ENCODE measurements around the gene KLHL20.
A peak's percentile ranks its signal among the peaks of the same experiment; 100 is the strongest.
"Not testable (repeated sequence)": the region's sequence is repeated elsewhere in the genome, so short reads cannot be mapped to it uniquely, and the experiment has no call there.

KLHL20 gene

DNA sequence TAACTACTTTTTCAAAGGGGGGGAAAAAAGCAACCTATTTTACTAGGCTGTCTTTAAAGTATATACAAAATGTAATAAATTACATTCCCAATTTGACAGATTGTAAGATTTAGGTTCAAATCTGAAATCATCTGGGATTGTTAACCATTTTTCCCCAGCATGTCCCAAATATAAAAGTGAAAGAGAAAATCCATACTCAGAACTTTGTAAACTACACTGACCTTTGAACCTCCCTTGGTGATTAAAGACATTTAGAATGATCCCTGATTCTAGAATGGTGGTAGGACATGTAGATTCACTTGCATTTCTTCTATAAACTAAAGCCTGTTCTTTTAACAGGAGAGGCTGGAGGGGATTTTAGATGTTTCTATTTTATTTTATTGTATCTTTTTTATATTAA lies 39.0 kb downstream of the KLHL20 start:
- DNase-seq, result no peak

GRCh38 chr1:173757666-173758065 lies 42.9 kb downstream of the KLHL20 start:
- no peak for DNase-seq

- DNase-seq, result no peak
Observed at GRCh38 chr1:173758110-173758509, 43.3 kb downstream of the KLHL20 start.

- DNase-seq, result no peak
Observed at GRCh38 chr1:173758980-173759379, 44.2 kb downstream of the KLHL20 start.

- DNase-seq, result not testable (repeated sequence)
Observed at GRCh38 chr1:173764331-173764730, 49.5 kb downstream of the KLHL20 start.

- no peak for DNase-seq
Observed at GRCh38 chr1:173768206-173768605, 53.4 kb downstream of the KLHL20 start.

DNA sequence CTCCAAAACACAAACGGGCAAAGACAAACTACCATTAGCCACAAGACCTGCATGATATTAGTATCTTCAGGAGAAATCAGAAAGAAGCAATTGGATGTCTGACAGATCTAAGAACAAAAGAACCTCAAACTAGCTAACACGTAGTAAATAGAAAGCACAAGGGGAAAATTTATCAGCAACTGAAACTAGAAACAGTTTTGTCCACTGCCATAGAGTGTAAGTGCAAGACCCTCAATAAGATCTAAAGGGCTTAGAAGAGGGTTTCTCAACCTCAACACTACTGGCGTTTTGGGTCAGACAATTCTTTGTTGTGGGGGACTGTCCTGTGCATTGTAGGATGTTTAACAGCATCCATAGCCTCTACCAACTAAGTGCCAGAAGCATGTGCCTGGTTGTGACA lies 54.0 kb downstream of the KLHL20 start:
- no peak for DNase-seq

- DNase-seq, result not testable (repeated sequence)
Observed at GRCh38 chr1:173770330-173770729, 55.5 kb downstream of the KLHL20 start.

DNA sequence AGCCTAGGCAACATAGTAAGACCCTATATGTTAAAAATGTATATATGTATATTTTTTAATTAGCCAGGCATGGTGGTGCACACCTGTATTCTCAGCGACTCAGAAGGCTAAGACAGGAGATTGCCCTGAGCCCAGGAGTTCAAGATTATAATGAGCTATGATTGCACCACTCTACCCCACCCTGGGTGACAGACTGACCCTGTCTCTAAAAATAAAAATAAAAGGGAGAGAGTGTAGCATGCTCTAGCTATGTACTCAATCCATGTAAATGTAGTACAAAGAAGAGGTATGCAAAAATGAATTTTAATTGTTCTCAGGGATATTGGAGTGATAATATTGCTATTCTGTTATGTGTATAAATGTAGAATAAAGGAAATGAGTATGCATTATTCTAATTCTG lies 56.8 kb downstream of the KLHL20 start:
- no peak for DNase-seq

DNA sequence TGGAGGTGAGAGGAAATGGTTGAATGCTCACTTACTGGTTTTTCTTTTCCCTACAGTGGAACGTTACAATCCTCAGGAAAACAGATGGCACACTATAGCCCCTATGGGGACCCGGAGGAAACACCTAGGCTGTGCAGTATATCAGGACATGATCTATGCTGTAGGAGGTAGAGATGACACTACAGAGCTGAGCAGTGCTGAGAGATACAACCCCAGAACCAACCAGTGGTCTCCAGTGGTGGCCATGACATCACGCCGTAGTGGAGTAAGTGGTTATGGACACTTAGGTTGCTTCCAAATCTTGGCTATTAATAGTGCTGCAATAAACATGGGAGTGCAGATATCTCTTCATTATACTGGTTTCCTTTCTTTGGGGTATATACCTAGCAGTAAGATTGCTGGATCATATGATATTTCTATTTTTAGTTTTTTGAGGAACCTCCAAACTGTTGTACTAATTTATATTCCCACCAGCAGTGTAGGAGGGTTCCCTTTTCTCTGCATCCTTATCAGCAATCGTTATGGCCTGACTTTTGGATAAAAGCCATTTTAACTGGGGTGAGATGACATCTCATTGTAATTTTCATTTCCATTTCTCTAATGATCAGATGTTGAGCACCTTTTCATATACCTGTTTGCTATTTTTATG lies 60.9 kb downstream of the KLHL20 start:
- no peak for DNase-seq

DNA sequence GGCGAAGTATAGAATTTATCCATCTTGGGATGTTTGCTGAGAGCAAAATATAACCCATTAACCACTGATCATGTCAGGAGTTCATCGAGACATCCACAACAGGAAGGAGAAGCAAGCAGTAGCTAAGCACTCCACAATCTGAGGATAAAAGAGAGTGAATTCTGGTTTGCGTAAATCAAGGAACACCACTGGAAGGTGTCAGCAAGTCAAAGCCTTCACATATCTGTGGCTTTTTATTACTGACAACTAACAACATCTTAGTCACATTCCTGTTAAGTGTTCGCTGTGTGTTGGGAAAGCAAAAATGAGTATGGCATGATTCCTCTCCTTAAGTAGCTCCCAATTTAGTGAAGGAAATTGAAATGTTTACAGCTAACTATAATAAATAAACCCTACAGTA lies 65.2 kb downstream of the KLHL20 start:
- DNase-seq, result no peak

DNA sequence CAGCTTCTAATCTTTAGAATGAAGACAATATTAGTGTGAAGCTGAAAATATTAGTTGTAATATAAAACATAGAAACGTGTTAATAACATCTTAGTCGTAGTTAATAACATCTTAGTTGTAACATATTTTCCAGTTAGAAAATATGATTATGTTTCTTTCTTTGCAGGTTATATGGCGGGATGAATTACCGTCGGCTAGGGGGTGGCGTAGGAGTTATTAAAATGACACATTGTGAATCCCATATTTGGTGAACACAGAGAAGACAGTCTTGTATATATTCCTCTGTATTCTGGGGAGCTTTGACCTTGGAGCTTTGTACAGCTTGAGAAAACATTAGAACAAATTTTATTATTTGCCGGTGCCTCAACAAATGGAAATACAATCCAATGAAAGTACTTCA lies 70.2 kb downstream of the KLHL20 start:
- DNase-seq, result no peak

GRCh38 chr1:173789841-173790240 lies 75.1 kb downstream of the KLHL20 start:
- no peak for DNase-seq

- DNase-seq, result no peak
Observed at GRCh38 chr1:173798078-173798477, 83.3 kb downstream of the KLHL20 start.

GRCh38 chr1:173799995-173800394 lies 85.2 kb downstream of the KLHL20 start:
- DNase-seq, result not testable (repeated sequence)

- no peak for DNase-seq
Observed at GRCh38 chr1:173802961-173803360, 88.2 kb downstream of the KLHL20 start.

DNA sequence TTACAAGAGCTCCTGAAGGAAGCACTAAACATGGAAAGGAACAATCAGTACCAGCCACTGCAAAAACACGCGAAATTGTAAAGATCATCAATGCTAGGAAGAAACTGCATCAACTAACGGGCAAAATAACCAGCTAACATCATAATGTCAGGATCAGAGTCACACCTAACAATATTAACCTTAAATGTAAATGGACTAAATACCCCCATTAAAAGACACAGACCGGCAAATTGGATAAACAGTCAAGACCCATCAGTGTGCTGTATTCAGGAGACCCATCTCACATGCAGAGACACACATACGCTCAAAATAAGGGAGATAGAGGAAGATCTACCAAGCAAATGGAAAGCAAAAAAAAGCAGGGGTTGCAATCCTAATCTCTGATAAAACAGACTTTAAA lies 98.9 kb downstream of the KLHL20 start:
- not testable (repeated sequence) for DNase-seq

DNA sequence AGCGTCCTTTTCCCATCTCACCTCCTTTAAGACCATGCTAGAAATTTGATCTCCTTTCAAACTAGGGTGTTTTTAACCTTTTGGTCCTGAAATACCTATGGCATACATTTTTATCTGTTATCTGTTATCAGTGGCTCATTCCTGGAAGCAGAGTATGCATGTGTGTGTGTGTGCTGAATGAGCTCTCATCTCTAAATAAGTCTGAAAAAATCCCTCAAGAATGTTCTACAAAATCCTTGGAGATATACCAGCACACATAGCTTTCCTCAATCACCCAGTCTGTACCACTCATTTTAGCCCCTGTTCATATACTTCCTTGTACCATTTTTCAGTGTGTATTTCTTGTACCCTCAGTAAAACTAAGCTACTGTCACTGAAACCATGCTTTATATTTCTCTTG lies 103.7 kb downstream of the KLHL20 start:
- no peak for DNase-seq

GRCh38 chr1:173821680-173822079 lies 106.9 kb downstream of the KLHL20 start:
- DNase-seq, result no peak

GRCh38 chr1:173823781-173824314 lies 109.1 kb downstream of the KLHL20 start:
- DNase-seq, result no peak

- DNase-seq, result peak; percentile 90
Observed at GRCh38 chr1:173824315-173825081, 109.7 kb downstream of the KLHL20 start, which contains the start of the genes CENPL and DARS2. Gene CENPL (minus strand): TSS chr1:173824883. CDS start chr1:173811299, 13,584 bp downstream. Gene DARS2 (plus strand): TSS chr1:173824673. CDS start chr1:173825230, 557 bp downstream.

- DNase-seq, result no peak
Observed at GRCh38 chr1:173827611-173828010, 112.8 kb downstream of the KLHL20 start.

GRCh38 chr1:173832748-173833147 lies 118.0 kb downstream of the KLHL20 start:
- no peak for DNase-seq

All from activated CD8-positive, alpha-beta memory T cell treated with anti-CD3 and anti-CD28 coated beads, Interleukin-2, amount 50 U/mL, for 48 hours (primary cell).